Keratinocyte (primary cell): ENCODE results near the gene ZNF653.

ENCODE experiments used
- CTCF ChIP-seq, 3 experiments: IDR thresholded peaks in 1 of 3; conservative IDR thresholded peaks in 1 of 3; optimal IDR thresholded peaks in 1 of 3; 2 replicates in 2 of 3; 3 replicates in 1 of 3; pipeline versions ENCODE3 to v1.5.1; 2011; ENCODE audit warnings: low read length in 3 of 3, mild to moderate bottlenecking in 3 of 3, moderate library complexity in 2 of 3, control low read depth in 1 of 3, inconsistent platforms in 1 of 3; ENCODE audit not compliant: insufficient read depth in 2 of 3; ENCODE audit errors: extremely low read depth in 1 of 3
- EZH2 ChIP-seq: IDR thresholded peaks from one replicate; pipeline ENCODE4 v1.6.1; 2012; ENCODE audit warnings: inconsistent platforms, mild to moderate bottlenecking, low read length, moderate library complexity

- peak; percentile 71 to 82 (median 76) for TF ChIP-seq CTCF (optimal IDR thresholded peaks at IDR 0.05 in 1 of 3, IDR thresholded peaks at IDR 0.05 in 1 of 3, conservative IDR thresholded peaks at IDR 0.05 in 1 of 3; ENCODE audit: extremely low read depth in 1 of 3, insufficient read depth in 2 of 3, low read length in 3 of 3)
- TF ChIP-seq EZH2: no peak
These were observed 9.1 kb downstream of the ZNF653 start for GRCh38 chr19:11496391-11497163.
